Suprapubic skin (tissue), 3 donors: Measurements from ENCODE around the gene VSTM2B.

Experiments used
- CTCF ChIP-seq, 2 donors: fragments of 200-600 bp in 1 of 2; fragments of 450-650 bp in 1 of 2; sonication (generic) in 1 of 2; IDR thresholded peaks; one replicate each; pipeline ENCODE4 v1.5.1; 2016 to 2019; ENCODE audit warnings: antibody characterized with exemption in 2 of 2, mild to moderate bottlenecking in 1 of 2, moderate library complexity in 1 of 2
- EP300 ChIP-seq: sonication (generic); formaldehyde crosslinking; IDR thresholded peaks from one replicate; pipeline ENCODE4 v1.6.1; 2017; ENCODE audit warnings: antibody characterized with exemption
- POLR2A ChIP-seq, 2 donors: fragments of 450-650 bp; IDR thresholded peaks; one replicate each; pipeline ENCODE4 v1.6.1; 2017; ENCODE audit warnings: antibody characterized with exemption in 2 of 2, mild to moderate bottlenecking in 2 of 2, moderate library complexity in 2 of 2

- TF ChIP-seq CTCF (IDR thresholded peaks at IDR 0.05) (no peak), POLR2A (IDR thresholded peaks at IDR 0.05) (no peak), EP300 (no peak)
Observed at GRCh38 chr19:29586401-29586800, 60.6 kb downstream of the VSTM2B start.
